D341Med (cell line): Measurements from ENCODE around the gene CRACR2B.

Experiments used
- DNase-seq: peaks from one replicate; pipeline ENCODE4 v3.0.0; 2012; ENCODE audit warnings: low spot score

The CRACR2B gene

DNA sequence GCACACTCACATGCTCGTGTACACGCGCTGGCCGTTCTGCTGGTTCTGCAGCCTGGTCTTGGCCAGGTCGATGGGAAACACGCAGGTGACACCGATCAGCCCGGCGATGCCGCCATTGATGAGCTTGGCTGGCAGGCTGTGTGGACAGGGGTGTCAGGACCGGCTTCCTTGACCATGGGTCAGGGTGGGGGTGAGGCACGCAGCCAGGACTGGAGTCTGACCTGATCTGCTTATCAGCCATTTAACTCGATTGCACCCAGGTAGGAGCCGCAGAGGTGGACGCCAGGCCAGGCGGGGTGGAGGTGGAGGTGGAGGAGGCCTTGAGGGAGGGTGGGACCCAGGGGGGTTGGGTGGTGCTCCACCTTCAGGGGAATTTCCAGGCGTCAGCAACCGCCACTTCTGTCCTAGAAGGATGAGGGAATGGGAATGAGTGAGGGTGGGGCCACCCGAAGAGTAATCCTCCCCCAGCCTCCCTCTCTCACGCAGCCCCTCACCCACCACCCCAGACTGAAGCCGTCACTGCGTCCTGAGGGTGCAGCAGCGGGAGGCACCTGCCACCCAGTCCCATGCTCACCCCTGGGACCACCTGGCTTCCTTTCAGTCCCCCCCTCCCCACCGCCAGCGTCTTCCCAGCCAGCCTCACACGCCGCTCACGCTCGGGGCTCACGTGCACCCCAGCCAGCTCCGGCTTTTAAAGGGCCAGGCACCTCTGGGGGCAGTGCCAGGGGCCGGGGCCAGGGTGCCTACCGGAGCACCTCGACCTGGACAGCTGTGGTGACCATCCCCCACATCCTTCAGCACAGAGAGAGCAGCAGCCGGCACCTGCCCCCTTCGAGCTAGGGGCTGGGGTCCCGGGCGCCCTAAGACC, 32.7 kb upstream of the CRACR2B start:
- peak; percentile 79 for DNase-seq

DNA sequence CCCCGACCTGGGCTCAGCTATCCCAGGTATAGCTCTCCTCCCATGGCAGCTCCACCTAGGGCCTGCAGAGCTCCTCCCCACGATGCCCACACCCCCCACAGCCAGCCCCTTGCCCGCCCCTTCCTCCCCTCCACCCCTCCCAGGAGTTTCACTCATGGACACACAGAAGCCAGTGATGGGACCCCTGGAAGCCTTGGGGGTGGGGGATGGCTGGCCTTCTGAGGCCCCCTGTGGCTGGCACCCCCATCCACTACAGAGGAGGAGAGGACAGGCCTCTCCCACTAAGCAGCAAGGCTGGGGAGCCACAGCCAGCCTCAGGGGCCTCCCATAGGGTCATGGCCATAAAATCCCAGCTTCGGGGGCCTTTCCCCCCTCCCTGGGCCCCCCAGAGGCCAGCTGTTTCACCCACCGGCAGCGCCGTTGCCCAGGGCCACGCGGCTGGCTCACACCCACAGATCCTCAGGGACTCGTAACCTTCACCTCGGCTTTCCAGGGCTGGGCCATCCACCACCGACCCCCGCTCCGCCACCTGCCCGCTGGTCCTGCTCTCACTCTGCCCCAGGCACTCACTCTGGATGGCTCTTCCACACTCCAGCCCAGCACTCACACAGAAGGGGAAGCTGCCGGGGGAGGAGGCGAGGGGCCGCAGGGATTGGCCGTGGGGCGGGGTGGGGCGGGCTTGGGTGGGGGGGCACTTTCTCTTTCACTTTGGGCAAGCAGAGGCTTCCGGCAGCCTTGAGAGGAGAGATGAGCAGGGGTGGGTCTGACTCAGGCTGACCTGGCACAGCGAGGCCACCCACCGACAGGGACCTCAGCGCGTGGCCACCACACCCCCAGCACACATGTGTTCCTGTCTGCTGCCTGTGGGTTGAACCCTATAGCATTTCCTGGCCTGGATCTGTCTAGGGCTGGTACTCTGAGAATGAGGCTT, 31.8 kb upstream of the CRACR2B start:
- peak; percentile 78 for DNase-seq

DNA sequence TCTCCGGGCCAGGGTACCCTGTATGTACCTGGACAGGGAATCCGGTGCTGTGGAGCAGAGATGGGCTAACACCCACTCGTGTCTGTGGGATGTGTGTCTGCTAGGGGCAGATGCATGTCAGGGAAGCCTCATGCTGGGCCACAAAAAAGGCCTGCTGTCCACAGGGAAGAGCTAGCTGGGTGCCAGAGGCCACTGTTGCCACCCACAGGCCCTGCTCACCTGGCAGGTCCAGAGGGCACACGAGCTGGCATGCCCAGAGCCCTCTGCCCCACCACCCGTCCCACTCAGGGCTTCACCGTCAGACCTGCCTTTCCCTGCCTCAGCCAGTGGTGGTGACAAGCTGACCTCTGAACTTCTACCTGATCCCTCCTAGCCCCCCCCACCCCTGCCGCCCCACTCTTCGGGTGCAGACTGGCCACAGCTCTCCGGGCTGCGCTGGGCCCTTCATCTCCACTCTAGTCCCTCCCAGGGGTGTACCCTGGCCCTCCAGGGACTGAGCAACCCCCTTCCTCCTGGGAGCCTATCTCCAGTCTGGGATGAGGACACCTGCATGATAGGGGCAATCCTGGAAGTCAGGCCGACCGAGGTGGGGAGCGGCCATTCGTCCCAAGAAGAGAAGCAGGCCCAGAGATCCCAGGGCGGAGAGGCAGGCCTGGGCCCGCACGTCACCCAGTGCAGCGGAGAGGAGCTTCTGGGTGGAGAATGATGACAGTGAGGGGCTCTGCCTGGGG, 31.0 kb upstream of the CRACR2B start:
- DNase-seq = no peak

DNA sequence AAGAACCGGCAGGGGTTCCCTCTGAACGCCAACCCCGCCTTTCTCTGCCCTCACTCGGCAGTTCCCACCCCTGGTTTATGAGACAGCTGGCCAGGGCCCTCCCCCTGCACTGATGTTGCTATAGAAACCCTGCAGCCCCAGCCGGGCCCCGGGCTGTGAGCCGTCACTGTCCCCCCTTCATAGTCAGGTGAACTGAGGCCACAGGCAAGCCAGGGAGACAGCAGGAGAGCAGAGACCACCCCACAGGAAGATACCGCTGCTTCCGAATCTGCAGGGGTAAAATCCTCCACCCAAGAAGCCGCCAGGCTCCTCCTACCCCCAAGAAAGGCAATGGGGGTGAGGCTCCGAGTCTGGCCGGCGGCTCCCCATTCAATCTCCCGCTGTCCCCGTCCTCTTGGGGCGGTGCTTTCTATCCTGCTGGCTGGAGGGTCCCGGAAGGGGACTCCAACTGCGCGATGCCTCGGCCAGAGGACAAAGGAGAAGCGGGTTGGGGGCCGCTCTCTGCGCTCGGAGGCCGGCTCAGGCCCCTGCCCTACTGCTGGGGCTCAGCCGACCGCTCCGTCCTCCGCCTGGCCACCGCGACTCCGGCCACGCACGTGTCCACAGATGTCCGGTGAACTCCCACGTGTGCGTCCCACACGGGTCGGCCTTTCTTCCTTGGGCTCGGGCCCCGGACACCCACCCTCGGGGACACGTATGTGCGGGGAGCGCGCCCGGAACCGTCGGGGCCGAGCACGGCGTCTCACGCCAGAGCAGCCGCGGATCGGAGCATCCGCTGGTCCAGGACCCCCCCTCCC, 30.2 kb upstream of the CRACR2B start:
- peak; percentile 87 for DNase-seq

DNA sequence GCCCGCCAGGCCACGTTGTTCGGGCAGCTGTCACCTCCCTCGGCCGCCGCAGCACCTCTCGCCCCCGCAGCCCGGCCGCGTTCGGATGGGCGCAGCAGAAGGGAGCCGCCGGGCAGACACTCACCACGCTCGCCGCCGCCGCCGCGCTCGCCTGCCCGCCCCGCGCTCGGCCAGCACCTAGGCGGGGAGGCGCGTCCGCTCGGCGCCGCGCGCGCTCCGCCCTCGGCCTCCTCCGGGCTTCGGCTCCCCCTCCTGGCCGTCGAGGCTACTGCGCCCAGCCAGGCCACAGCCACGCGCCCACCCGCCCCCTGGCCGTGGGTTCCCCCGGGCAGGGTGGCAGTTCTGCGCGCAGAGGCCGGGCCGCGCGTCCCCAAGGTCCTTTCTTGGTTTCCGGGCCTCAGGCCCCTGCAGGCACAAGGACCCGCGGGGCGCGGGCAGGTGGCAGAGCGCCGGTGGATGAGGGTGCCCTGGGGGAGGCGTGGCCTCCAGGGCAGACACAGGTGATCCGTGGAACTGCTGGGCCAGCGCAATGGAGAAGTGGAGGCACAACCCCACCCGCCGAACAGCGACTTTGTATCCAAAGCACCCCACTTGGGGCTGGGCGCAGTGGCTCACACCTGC, 29.5 kb upstream of the CRACR2B start, which contains the start of gene SLC25A22:
TSS of gene SLC25A22 (minus strand) at position 189 of the 621 bp plus-strand sequence. CDS start 3,275 bp downstream, outside the sequence.
- peak; percentile 93 for DNase-seq

DNA sequence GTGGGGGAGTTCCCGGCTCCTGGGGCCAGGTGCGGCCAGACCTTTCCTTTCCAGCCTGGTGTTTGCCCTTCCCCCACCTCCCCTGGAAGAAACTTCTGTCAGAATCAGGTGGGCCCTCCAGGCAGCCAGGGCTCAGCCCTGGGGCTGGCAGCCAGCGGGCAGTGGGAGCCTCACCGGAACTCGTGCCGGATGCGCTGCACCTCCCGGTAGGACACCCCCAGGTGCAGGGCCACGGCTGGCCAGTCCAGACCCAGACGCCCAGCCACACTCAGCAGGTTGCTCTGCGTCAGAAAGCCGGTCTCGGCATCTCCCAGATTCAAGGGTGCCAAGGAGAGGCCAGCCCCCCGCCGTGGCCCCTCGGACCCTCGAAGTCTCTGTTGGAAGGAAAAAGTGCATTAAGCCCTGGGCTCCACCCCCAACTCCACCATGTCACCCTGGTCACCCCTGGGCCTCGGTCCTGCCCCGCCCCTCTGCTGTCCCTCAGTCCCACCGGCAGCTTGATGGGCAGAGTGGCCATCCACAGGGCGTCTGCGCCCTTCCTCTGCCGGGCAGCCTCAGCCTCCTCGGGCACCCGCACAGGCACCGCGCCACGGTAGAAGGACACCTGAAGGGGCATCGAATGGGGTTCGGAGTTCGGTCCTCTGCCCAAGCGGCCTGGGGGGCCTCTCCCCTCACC, 27.9 kb upstream of the CRACR2B start:
- DNase-seq = no peak

DNA sequence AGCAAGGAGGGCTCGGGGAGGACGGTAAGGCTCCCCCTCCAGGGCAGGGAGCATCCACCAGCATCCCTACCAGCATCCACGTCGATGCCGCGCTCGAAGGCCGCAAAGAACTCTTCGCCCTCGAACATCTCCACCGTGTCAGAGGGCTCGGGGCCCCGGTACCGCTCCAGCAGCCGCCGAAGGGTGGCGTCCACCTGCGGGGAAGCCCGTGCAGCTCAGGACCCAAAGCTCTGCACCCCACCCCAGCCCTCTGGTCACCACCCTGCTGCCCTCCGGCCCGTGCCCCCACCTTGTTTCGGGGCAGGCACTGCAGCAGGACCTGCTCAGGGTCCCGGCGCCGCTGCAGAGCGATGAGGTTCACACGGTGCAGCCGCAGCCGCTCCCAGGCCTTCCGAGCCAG, 27.2 kb upstream of the CRACR2B start:
- DNase-seq = no peak

DNA sequence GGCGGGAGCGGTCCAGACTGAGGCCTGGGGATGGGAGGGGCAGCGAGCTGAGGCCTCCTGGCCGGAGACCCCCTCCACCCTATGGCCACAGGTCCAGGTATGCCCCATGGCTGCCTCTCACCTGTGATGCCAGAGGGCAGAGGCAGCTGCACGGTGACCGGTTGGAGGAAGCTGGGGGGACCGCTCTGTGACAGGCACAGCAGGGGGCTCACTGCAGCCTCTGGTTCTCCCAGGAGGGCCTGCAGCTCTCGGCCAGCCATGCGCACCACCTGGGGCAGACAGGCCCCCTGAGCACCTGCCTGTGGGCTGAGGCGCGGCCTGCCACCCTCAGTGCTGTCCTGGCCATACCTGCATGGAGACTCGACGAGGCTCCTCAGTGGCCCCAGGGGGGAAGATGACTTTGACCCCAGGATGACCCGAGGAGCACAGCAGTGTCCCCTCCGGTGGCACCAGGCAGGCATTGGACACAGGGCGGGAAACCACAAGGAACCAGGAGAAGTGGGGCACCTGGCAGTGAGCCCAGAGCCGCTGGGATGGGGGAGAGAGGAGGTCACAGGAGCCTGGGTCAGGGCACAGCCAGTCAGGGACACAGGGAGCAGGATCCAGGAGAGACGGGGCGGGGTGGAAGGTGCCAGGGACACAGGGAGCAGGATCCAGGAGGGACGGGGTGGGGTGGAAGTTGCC, 26.5 kb upstream of the CRACR2B start:
- no peak for DNase-seq

DNA sequence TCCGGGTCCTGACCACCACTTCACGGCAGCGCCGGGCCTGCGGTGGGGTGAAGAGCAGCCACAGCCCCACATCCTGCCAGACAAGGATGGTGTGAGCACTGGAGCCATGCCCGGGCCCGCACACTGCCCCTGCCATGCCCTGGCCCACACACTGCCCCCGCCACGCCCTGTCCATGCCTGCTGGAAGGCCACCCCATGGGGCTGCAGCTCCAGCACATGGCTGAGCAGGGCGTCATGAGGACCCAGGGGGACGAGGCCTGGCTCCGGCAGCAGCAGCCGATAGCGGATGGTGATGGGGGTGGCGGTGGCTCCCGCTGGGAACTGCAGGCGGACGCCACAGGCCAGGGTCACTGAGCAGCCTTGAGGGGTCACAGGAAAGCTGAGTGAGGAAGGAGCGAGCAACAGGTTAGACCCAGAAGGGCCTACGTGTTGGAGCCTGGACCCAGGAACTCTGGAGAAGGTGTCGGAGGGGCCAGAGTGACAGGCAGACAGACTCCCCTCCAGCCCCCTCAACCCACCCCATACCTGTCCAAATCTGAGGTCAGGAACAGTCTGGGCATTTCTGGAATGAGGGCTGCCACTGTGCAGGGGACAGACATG, 25.6 kb upstream of the CRACR2B start:
- DNase-seq = no peak

DNA sequence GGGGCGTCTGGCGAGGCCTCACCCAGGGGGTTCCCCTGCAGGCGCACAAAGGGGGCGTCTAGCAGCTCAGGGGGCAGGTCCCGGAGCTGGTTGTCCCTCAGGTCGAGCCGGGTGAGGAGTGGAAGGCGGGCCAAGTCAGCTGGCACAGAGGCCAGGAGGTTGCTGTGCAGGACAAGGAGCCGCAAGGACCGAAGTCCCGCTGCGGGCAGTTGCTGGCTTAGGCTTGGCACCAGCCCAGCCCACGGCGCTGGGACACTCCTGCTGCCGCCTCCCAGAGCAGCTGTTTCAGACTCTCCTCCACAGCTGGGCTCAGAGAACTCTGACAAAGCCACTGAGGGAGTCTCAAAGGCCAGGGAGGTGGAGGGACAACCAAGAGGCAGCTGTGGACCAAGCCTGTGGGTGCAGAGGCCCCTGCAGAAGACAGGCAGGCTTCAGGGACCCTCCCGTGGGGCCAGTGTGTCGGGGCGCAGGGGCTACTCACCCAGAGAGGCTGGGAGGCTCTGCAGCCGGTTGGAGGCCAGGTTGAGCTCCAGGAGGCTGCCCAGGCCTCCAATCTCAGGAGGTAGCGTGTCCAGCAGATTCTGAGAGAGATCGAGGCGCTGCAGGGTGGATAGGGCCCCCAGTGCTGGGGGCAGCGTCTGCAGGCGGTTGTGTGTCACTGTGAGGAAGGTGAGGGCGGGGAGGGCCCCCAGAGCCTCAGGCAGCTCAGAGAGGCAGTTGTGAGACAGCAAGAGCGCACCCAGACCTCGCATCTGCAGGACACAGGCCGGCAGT, 24.8 kb upstream of the CRACR2B start:
- DNase-seq = no peak

DNA sequence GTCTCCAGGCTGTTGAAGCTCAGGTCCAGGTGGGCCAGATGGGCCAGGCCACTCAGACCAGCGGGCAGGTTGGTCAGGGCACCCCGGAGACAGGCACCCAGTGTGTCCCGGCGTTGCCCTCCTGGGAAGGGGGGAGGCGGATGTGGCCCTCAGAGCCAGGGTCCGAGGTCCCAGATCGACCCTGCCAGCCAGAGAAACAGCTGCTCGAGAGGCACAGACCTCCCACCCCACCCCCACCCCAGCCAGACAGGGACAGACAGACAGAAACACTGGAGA, 24.3 kb upstream of the CRACR2B start:
- no peak for DNase-seq

DNA sequence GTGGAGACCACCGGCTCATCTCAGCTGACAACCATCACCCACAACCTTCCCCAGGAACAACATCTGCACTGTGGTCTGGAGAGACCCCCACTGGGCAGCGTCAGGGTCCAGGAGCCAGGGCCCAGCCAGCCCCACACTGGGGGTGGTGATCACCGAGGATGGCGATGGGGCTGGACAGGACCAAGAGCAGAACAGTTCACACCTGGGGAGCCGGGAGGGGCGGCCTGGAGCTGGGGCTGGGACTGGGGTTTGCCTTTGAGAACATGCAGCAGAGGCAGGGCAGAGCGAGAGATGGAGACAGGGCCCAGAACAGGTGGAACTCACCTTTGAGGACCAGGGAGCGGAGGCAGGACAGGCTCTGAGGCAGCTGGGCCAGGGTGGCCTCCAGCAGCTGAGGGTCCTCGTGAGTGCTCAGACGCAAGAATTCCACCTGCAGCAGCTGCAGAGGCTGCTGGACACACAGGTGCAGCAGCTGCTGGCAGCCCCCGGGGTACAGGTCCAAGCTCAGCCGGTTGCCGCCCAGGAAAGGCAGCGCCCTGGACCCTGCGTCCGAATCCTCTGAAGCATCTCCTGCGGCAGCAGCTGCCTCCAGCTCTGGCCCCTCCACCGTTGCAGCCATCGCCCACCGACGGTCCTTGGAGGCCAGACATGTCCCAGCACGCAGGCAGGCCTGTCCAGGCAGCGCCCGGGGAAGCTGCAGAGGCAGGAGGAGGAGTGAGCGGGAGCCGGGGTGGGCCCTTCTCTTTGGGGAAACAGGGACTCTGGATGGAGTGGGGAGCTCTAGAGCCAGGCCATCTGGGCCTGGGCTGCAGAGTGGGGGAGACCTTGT, 23.7 kb upstream of the CRACR2B start:
- no peak for DNase-seq

DNA sequence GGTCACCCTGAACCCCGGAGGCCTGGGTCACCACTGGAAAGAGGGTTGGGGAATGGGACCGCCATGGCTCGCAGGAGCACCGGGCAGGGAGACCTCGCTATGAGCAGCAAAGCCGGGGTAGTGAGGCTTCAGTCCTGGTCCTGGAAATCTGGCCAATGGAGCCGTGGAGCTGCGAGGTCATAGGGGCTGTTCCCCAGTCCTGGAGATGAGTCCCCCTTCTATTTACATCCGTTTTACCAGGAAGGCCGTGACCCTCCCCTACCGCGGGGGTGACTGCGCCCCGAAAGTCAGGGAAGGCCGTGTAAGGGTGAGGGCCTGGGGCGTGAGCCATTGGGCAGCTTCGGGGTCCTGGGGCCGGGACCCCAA, 23.1 kb upstream of the CRACR2B start:
- no peak for DNase-seq

DNA sequence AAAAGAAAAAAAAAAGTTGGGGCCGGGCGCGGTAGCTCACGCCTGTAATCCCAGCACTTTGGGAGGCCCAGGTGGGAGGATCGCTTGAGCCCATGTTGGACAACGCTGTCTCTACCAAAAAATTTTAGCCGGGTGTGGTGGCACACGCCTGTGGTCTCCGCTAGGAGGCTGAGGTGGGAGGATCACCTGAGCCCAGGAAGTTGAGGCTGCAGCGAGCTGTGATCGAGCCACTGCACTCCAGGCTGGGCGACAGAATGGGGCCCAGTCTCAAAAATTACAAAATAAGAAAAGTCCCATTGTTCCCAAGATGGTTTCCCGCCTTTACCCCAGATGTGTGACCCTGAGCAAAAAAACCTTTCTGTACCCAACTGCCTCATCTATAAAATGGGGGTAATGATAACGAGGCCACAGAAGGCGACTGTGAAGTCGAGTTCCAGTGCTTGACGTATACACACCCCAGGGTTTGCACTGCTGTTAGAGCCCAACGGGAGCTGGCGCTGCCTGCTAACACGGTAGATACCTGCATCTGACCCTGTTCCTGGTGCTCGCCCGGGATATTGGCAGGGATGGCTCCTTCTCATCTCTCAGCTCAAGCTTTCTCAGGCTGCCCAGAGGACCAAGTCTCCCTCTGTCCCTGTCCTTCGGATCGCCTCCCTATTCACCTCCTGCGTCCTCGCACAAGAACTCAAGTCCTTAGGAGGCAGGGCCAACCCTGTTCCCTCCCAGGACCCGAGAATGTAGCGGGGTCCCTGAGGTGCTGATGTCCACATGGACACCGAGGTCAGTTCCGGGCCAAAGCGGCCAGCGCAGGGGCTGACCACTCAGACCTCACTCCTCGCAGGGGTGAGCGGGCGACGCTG, 19.1 kb upstream of the CRACR2B start:
- no peak for DNase-seq

DNA sequence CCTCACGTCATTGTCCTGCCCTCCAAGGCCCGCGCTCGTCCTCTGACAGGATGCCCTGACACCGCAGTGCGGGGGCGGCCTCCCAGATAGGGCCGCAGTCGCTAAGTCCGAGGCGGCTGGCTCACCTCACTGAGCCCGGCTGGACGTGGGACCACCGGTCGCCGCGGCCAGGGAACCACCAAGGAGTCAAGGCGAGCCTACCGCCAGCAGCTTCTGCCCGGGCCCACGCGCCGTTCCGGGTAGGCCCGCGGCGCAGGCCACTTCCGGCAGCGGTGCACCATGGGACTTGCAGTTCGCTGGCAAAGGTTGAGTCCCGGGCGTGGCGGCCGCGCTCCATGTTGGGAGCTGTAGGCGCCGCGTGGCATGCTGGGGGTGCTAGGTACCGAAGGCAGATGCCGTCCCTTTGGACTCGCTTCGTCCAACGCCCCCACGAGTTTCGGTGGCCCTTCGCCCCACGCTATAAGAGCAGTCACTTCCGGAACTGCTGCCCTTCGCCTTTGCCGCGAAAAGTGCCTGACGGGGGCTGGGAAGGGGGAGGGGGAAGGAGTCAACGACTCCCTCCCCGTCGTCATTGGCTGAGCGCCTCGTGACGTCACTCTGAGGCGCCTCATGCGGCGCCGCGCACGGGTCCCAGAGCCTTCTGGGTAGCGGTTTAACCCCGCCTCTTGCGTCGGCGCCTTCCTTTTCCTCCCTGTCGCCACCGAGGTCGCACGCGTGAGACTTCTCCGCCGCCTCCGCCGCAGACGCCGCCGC, 18.3 kb upstream of the CRACR2B start, which contains the start of gene RPLP2:
TSS of gene RPLP2 (plus strand) at position 681 of the 753 bp plus-strand sequence. CDS start 268 bp downstream, outside the sequence.
- peak; percentile 93 for DNase-seq

DNA sequence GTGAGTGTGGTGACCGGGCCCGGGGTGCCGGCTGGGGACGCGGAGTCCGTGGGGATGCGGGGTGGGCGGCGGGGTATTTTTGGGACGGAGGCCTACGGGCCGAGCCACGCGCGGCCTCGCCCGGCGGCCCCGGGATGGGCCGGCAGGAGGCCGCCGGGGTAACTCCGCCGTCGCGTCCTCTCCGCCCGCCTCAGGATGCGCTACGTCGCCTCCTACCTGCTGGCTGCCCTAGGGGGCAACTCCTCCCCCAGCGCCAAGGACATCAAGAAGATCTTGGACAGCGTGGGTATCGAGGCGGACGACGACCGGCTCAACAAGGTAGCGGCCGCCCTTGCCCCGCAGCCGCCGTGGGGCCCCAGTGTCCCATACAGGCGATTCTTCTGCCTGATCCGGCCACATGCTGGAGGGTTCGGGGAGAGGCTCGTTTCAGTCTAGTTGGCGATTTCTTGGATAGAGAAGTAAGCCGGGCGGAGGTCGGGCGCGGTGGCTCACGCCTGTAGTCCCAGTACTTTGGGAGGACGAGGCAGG, 17.6 kb upstream of the CRACR2B start:
- DNase-seq = no peak
